Naive thymus-derived CD8-positive, alpha-beta T cell (primary cell): ENCODE measurements around the gene FOXL1. TPM values are rescaled to one million over a fixed set of nuclear protein-coding genes. Genes with fewer than 3 reads are reported as not detected.
A peak's percentile ranks its signal among the peaks of the same experiment; 100 is the strongest.
"Not testable (repeated sequence)": the region's sequence is repeated elsewhere in the genome, so short reads cannot be mapped to it uniquely, and the experiment has no call there.

ENCODE experiments used
- ATAC-seq, 2 donors: fragments of 150-1000 bp; cut with Tn5 transposase in 1 of 2; sonication (Bioruptor Pico), chemical (Tn5 transposase) in 1 of 2; 1 replicate in 1 of 2; 2 replicates in 1 of 2; pipeline ENCODE4 v1.10.0; 2021; ENCODE audit warnings: mild to moderate bottlenecking in 2 of 2, moderate library complexity in 2 of 2
- POLR2A ChIA-PET: fragments of 350-600 bp; sonication (Branson Sonifier 250); formaldehyde crosslinking; loops from one replicate; lab custom pipeline; 2021; ENCODE audit warnings: antibody characterized with exemption; lab: Charles Lee
- DNase-seq, 10 donors: peaks; one replicate each; pipeline versions ENCODE4 v3.0.0 to v3.0.0-alpha.2; 2020 to 2022
- H3K27ac Mint-ChIP-seq, 10 donors: one replicate each; pipeline ENCODE4 v1.8.0; 2020 to 2022; ENCODE audit warnings: mild to moderate bottlenecking in 10 of 10, mixed read lengths in 10 of 10, moderate library complexity in 4 of 10, inconsistent platforms in 1 of 10
- H3K27me3 Mint-ChIP-seq, 5 donors: one replicate each; pipeline ENCODE4 v1.8.0; 2021 to 2022; ENCODE audit warnings: mixed read lengths in 5 of 5
- H3K36me3 Mint-ChIP-seq, 3 donors: one replicate each; pipeline ENCODE4 v1.8.0; 2020 to 2022; ENCODE audit warnings: mixed read lengths in 3 of 3, mild to moderate bottlenecking in 2 of 3, inconsistent platforms in 1 of 3
- H3K4me1 Mint-ChIP-seq, 4 donors: one replicate each; pipeline ENCODE4 v1.8.0; 2021 to 2022; ENCODE audit warnings: mixed read lengths in 4 of 4
- H3K4me3 Mint-ChIP-seq, 10 donors: one replicate each; pipeline ENCODE4 v1.8.0; 2020 to 2022; ENCODE audit warnings: mild to moderate bottlenecking in 10 of 10, mixed read lengths in 10 of 10, moderate library complexity in 6 of 10, inconsistent platforms in 1 of 10
- H3K9me3 Mint-ChIP-seq, 9 donors: one replicate each; pipeline ENCODE4 v1.8.0; 2020 to 2022; ENCODE audit warnings: mixed read lengths in 9 of 9, mild to moderate bottlenecking in 3 of 9, inconsistent platforms in 1 of 9, moderate library complexity in 1 of 9
- polyA plus RNA-seq, 3 donors: library from polyadenylated mRNA; unstranded; fragments of 300-500 nt; fragmentation: Illumina TruSeq; gene quantifications; one replicate each; pipeline ENCODE4 v1.2.3, GENCODE V29; 2021
- total RNA-seq, 8 experiments: library from RNA in 2 of 8; stranded (reverse) in 2 of 8; gene quantifications; one replicate each; pipeline ENCODE4 v1.2.3 and lab custom pipeline; 2021 to 2026

The FOXL1 gene
- total and polyA plus RNA-seq, 5 experiments from 2014 or later = not detected

- peaks cover 10 to 12% (median 11%) of the 10 kb centered on the region in 4 donors for H3K4me1 Mint-ChIP-seq
- H3K27ac Mint-ChIP-seq = no peak overlapping the region
- H3K36me3 Mint-ChIP-seq = peaks cover 0 to 2% (median 0%) of the 10 kb centered on the region in 3 donors
- peaks cover 20 to 81% (median 50%) of the 10 kb centered on the region in 5 donors for H3K27me3 Mint-ChIP-seq
- no peak overlapping the region for H3K4me3 Mint-ChIP-seq
- POLR2A ChIA-PET = no interaction called here
- no peak for ATAC-seq
- H3K9me3 Mint-ChIP-seq = no peaks in the 10 kb centered on the region
- DNase-seq = no peak
These were observed 2.4 kb downstream of the FOXL1 start for GRCh38 chr16:86580791-86581170.

- POLR2A ChIA-PET = no interaction called here
- no peak for DNase-seq
- Mint-ChIP-seq H3K4me1 (peaks cover 6 to 8% (median 7%) of the 10 kb centered on the region in 4 donors), H3K4me3 (no peak overlapping the region), H3K27me3 (peaks cover 17 to 74% (median 46%) of the 10 kb centered on the region in 5 donors), H3K36me3 (peaks cover 0 to 2% (median 0%) of the 10 kb centered on the region in 3 donors), H3K27ac (no peak overlapping the region), H3K9me3 (no peaks in the 10 kb centered on the region)
- no peak for ATAC-seq
These were observed 3.1 kb downstream of the FOXL1 start for GRCh38 chr16:86581458-86581857.

- Mint-ChIP-seq H3K9me3 (no peaks in the 10 kb centered on the region), H3K4me1 (peaks cover 0 to 2% (median 0%) of the 10 kb centered on the region in 4 donors), H3K27me3 (peaks cover 9 to 49% (median 31%) of the 10 kb centered on the region in 5 donors), H3K4me3 (no peak overlapping the region), H3K27ac (no peak overlapping the region), H3K36me3 (no peaks in the 10 kb centered on the region)
- POLR2A ChIA-PET = no interaction called here
- DNase-seq (no peak), ATAC-seq (no peak)
These were observed 5.8 kb downstream of the FOXL1 start for GRCh38 chr16:86584071-86584685.

GRCh38 chr16:86584726-86585721 is 6.7 kb downstream of the FOXL1 start:
- no peak for DNase-seq
- Mint-ChIP-seq H3K36me3 (no peaks in the 10 kb centered on the region), H3K27ac (peak overlapping the region in 1 of 10 donors; percentile 52), H3K9me3 (no peaks in the 10 kb centered on the region), H3K4me1 (no peaks in the 10 kb centered on the region), H3K27me3 (peaks cover 12 to 41% (median 33%) of the 10 kb centered on the region in 5 donors), H3K4me3 (no peak overlapping the region)
- POLR2A ChIA-PET = no interaction called here
- ATAC-seq = no peak

GRCh38 chr16:86585821-86586611 is 7.7 kb downstream of the FOXL1 start:
- Mint-ChIP-seq H3K27ac (no peak overlapping the region), H3K4me1 (no peaks in the 10 kb centered on the region)
- ATAC-seq = no peak

GRCh38 chr16:86587487-86587886 is 9.1 kb downstream of the FOXL1 start:
- POLR2A ChIA-PET = no interaction called here
- DNase-seq (no peak), ATAC-seq (no peak)
- H3K4me1 Mint-ChIP-seq = peaks cover 0 to 2% (median 0%) of the 10 kb centered on the region in 4 donors
- no peaks in the 10 kb centered on the region for H3K36me3 Mint-ChIP-seq
- H3K4me3 Mint-ChIP-seq = no peak overlapping the region
- no peaks in the 10 kb centered on the region for H3K9me3 Mint-ChIP-seq
- H3K27ac Mint-ChIP-seq = no peak overlapping the region
- peaks cover 12 to 40% (median 29%) of the 10 kb centered on the region in 5 donors for H3K27me3 Mint-ChIP-seq

More at GRCh38 chr16:86585821-86586611, 7.7 kb downstream of the FOXL1 start:
- Mint-ChIP-seq H3K4me3 (no peak overlapping the region), H3K27me3 (peaks cover 9 to 38% (median 27%) of the 10 kb centered on the region in 5 donors), H3K36me3 (no peaks in the 10 kb centered on the region), H3K9me3 (no peaks in the 10 kb centered on the region)
- POLR2A ChIA-PET = no interaction called here
- DNase-seq = no peak

- H3K27ac Mint-ChIP-seq, POLR2A ChIA-PET, H3K36me3 Mint-ChIP-seq: not testable (repeated sequence)
These were observed 9.6 kb downstream of the FOXL1 start for GRCh38 chr16:86587955-86588354.

GRCh38 chr16:86590501-86591144 is 12.3 kb downstream of the FOXL1 start:
- H3K27me3 Mint-ChIP-seq = peaks cover 20 to 47% (median 28%) of the 10 kb centered on the region in 5 donors
- POLR2A ChIA-PET = no interaction called here

More at GRCh38 chr16:86587955-86588354, 9.6 kb downstream of the FOXL1 start:
- not testable (repeated sequence) for ATAC-seq, DNase-seq, H3K4me3 Mint-ChIP-seq, H3K4me1 Mint-ChIP-seq, H3K9me3 Mint-ChIP-seq
- H3K27me3 Mint-ChIP-seq = peaks cover 13 to 42% (median 29%) of the 10 kb centered on the region in 5 donors

GRCh38 chr16:86591270-86591669 is 12.9 kb downstream of the FOXL1 start:
- POLR2A ChIA-PET = no interaction called here
- Mint-ChIP-seq H3K9me3 (no peaks in the 10 kb centered on the region), H3K36me3 (no peaks in the 10 kb centered on the region), H3K4me1 (peaks cover 0 to 9% (median 8%) of the 10 kb centered on the region in 4 donors), H3K4me3 (no peak overlapping the region), H3K27ac (no peak overlapping the region), H3K27me3 (peaks cover 20 to 47% (median 28%) of the 10 kb centered on the region in 5 donors)
- DNase-seq = no peak
- no peak for ATAC-seq

More at GRCh38 chr16:86590501-86591144, 12.3 kb downstream of the FOXL1 start:
- H3K4me3 Mint-ChIP-seq = no peak overlapping the region
- no peaks in the 10 kb centered on the region for H3K9me3 Mint-ChIP-seq
- no peak for DNase-seq
- H3K27ac Mint-ChIP-seq = no peak overlapping the region
- no peaks in the 10 kb centered on the region for H3K36me3 Mint-ChIP-seq
- peaks cover 0 to 9% (median 8%) of the 10 kb centered on the region in 4 donors for H3K4me1 Mint-ChIP-seq
- ATAC-seq = no peak

- no peak overlapping the region for H3K4me3 Mint-ChIP-seq
- no peak for ATAC-seq
- POLR2A ChIA-PET = no interaction called here
These were observed 15.7 kb downstream of the FOXL1 start for GRCh38 chr16:86593913-86594620.

GRCh38 chr16:86594721-86595120 is 16.4 kb downstream of the FOXL1 start:
- POLR2A ChIA-PET = no interaction called here
- no peak overlapping the region for H3K4me3 Mint-ChIP-seq
- H3K9me3 Mint-ChIP-seq = no peaks in the 10 kb centered on the region
- no peaks in the 10 kb centered on the region for H3K36me3 Mint-ChIP-seq
- peaks cover 21 to 52% (median 41%) of the 10 kb centered on the region in 5 donors for H3K27me3 Mint-ChIP-seq
- peaks cover 0 to 9% (median 8%) of the 10 kb centered on the region in 4 donors for H3K4me1 Mint-ChIP-seq
- H3K27ac Mint-ChIP-seq = no peak overlapping the region
- no peak for ATAC-seq
- DNase-seq = no peak

More at GRCh38 chr16:86593913-86594620, 15.7 kb downstream of the FOXL1 start:
- Mint-ChIP-seq H3K27me3 (peaks cover 22 to 55% (median 41%) of the 10 kb centered on the region in 5 donors), H3K36me3 (no peaks in the 10 kb centered on the region), H3K4me1 (peaks cover 0 to 9% (median 8%) of the 10 kb centered on the region in 4 donors), H3K27ac (no peak overlapping the region), H3K9me3 (no peaks in the 10 kb centered on the region)
- no peak for DNase-seq
